Stimulated activated CD4-positive, alpha-beta T cell treated with anti-CD3 and anti-CD28 coated beads, Interleukin-4, amount 100 ng/mL, for 48 hours (primary cell): ENCODE measurements around the gene DPP10.

Source experiments
- DNase-seq, 2 donors: peaks; one replicate each; pipeline ENCODE4 v3.0.0-alpha.2; 2020; ENCODE audit warnings: low read depth in 2 of 2

DPP10 gene

GRCh38 chr2:115558725-115559124, 1116.3 kb downstream of the DPP10 start:
- DNase-seq: no peak

GRCh38 chr2:115560666-115561065, 1118.2 kb downstream of the DPP10 start:
- no peak for DNase-seq

- no peak for DNase-seq
Measured at GRCh38 chr2:115568643-115569042, 1126.2 kb downstream of the DPP10 start.

GRCh38 chr2:115569547-115569946, 1127.1 kb downstream of the DPP10 start:
- DNase-seq: no peak

- no peak for DNase-seq
Measured at GRCh38 chr2:115572746-115573145, 1130.3 kb downstream of the DPP10 start.

GRCh38 chr2:115573756-115574155, 1131.3 kb downstream of the DPP10 start:
- DNase-seq: no peak

- no peak for DNase-seq
Measured at GRCh38 chr2:115574667-115575066, 1132.2 kb downstream of the DPP10 start.

- no peak for DNase-seq
Measured at GRCh38 chr2:115580784-115581183, 1138.3 kb downstream of the DPP10 start.

- no peak for DNase-seq
Measured at GRCh38 chr2:115584507-115584906, 1142.1 kb downstream of the DPP10 start.

GRCh38 chr2:115596659-115597375, 1154.4 kb downstream of the DPP10 start:
- no peak for DNase-seq

GRCh38 chr2:115603285-115603684, 1160.8 kb downstream of the DPP10 start:
- no peak for DNase-seq

- DNase-seq: no peak
Measured at GRCh38 chr2:115606350-115606749, 1163.9 kb downstream of the DPP10 start.

- no peak for DNase-seq
Measured at GRCh38 chr2:115609978-115610377, 1167.5 kb downstream of the DPP10 start.

GRCh38 chr2:115610888-115611287, 1168.4 kb downstream of the DPP10 start:
- no peak for DNase-seq

GRCh38 chr2:115624332-115624731, 1181.9 kb downstream of the DPP10 start:
- DNase-seq: no peak

- no peak for DNase-seq
Measured at GRCh38 chr2:115634578-115634977, 1192.1 kb downstream of the DPP10 start.

GRCh38 chr2:115635430-115635829, 1193.0 kb downstream of the DPP10 start:
- no peak for DNase-seq

GRCh38 chr2:115649731-115650130, 1207.3 kb downstream of the DPP10 start:
- DNase-seq: no peak

- no peak for DNase-seq
Measured at GRCh38 chr2:115650827-115651226, 1208.4 kb downstream of the DPP10 start.

GRCh38 chr2:115652652-115653051, 1210.2 kb downstream of the DPP10 start:
- no peak for DNase-seq

- DNase-seq: no peak
Measured at GRCh38 chr2:115654362-115654761, 1211.9 kb downstream of the DPP10 start.

GRCh38 chr2:115678129-115678528, 1235.7 kb downstream of the DPP10 start:
- no peak for DNase-seq

- DNase-seq: no peak
Measured at GRCh38 chr2:115684345-115684744, 1241.9 kb downstream of the DPP10 start.

GRCh38 chr2:115691409-115691808, 1249.0 kb downstream of the DPP10 start:
- no peak for DNase-seq
